Fibroblast of skin of left quadriceps (primary cell): ENCODE measurements around the gene ITSN1.
"Not testable (repeated sequence)": the region's sequence is repeated elsewhere in the genome, so short reads cannot be mapped to it uniquely, and the experiment has no call there.

Experiments
- DNase-seq, 2 experiments: peaks; one replicate each; pipeline ENCODE4 v3.0.0-alpha.2; 2013; ENCODE audit warnings: low read depth in 2 of 2

The ITSN1 gene

GRCh38 chr21:33650929-33651509 is 8.7 kb downstream of the ITSN1 start:
- DNase-seq: no peak

- DNase-seq: no peak
Observed at GRCh38 chr21:33651965-33652680, 9.8 kb downstream of the ITSN1 start.

GRCh38 chr21:33654412-33654811 is 12.1 kb downstream of the ITSN1 start:
- no peak for DNase-seq

GRCh38 chr21:33655588-33656221 is 13.4 kb downstream of the ITSN1 start:
- DNase-seq: peak; percentile 61

GRCh38 chr21:33657124-33657820 is 15.0 kb downstream of the ITSN1 start:
- DNase-seq: no peak

- no peak for DNase-seq
Observed at GRCh38 chr21:33658919-33659567, 16.7 kb downstream of the ITSN1 start.

- DNase-seq: no peak
Observed at GRCh38 chr21:33659568-33659949, 17.3 kb downstream of the ITSN1 start.

GRCh38 chr21:33660406-33660805 is 18.1 kb downstream of the ITSN1 start:
- no peak for DNase-seq

GRCh38 chr21:33661146-33661545 is 18.8 kb downstream of the ITSN1 start:
- no peak for DNase-seq

- no peak for DNase-seq
Observed at GRCh38 chr21:33662046-33662445, 19.7 kb downstream of the ITSN1 start.

GRCh38 chr21:33663241-33663640 is 20.9 kb downstream of the ITSN1 start:
- no peak for DNase-seq

- no peak for DNase-seq
Observed at GRCh38 chr21:33664135-33664534, 21.8 kb downstream of the ITSN1 start.

GRCh38 chr21:33666153-33666552 is 23.9 kb downstream of the ITSN1 start:
- no peak for DNase-seq

- DNase-seq: no peak
Observed at GRCh38 chr21:33667636-33668035, 25.3 kb downstream of the ITSN1 start.

GRCh38 chr21:33668180-33668579 is 25.9 kb downstream of the ITSN1 start:
- no peak for DNase-seq

GRCh38 chr21:33668620-33669019 is 26.3 kb downstream of the ITSN1 start:
- DNase-seq: no peak

GRCh38 chr21:33670076-33670978 is 28.0 kb downstream of the ITSN1 start:
- DNase-seq: no peak

- no peak for DNase-seq
Observed at GRCh38 chr21:33673473-33673872, 31.2 kb downstream of the ITSN1 start.

- no peak for DNase-seq
Observed at GRCh38 chr21:33674226-33674625, 31.9 kb downstream of the ITSN1 start.

GRCh38 chr21:33676666-33677065 is 34.4 kb downstream of the ITSN1 start:
- DNase-seq: not testable (repeated sequence)

GRCh38 chr21:33677450-33677849 is 35.1 kb downstream of the ITSN1 start:
- DNase-seq: no peak
